GM21367 (cell line): Measurements from ENCODE around the gene DNAJB8.

Source experiments
- ATAC-seq: cut with Tn5 transposase; IDR thresholded peaks from one replicate; pipeline ENCODE4 v1.9.1; 2021; ENCODE audit not compliant: unreplicated experiment

The DNAJB8 gene

GRCh38 chr3:128484404-128485281 lies 18.0 kb upstream of the DNAJB8 start:
- ATAC-seq: no peak

GRCh38 chr3:128483657-128484403 lies 17.1 kb upstream of the DNAJB8 start:
- ATAC-seq: no peak

- no peak for ATAC-seq
Measured at GRCh38 chr3:128482666-128483656, 16.3 kb upstream of the DNAJB8 start.

GRCh38 chr3:128482175-128482574 lies 15.5 kb upstream of the DNAJB8 start:
- no peak for ATAC-seq

DNA sequence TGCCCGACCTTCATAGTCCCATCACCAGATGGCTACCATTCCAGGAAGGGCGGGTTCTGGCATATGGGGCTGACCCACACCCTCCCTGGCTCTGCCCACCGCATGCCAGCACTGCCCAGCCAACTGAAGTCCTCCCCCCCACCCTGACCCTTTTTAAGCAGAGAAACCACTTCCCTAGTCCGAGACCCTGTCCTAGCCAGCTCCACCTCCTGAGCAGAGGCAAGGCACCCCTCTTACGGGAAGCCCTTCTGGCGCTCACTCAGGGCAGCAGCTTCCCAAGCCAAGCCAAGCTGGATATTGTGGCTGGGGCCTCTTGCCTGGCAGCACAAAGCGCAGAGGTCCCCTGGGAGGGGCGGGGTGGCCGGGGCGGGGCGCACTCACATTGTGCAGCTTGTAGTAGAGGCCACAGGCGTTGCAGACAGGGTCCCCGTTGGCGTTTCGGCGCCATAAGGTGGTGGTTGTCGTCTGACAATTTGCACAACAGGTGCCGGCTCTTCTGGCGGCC lies 14.8 kb upstream of the DNAJB8 start:
- ATAC-seq: no peak

GRCh38 chr3:128480717-128481437 lies 14.2 kb upstream of the DNAJB8 start:
- ATAC-seq: no peak

DNA sequence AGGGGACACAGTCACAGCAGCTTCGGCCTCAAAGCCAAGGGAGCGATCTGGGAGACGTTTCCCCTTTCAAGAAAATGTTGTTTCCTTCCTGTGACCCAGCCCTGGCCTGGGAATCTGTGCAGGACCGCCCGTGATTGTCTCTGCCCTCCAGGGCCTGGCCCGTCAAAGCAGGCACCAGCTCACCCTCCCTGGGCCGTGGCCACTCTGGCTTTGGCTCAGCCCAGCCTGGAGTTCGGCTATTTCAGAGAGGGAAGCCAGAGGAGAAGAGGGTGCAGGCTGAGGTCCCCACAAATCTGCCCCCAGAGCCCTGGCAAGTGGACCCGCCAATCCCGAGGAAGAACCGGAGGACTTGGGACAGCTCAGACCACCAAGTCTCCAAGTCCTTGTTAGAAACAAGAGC lies 13.6 kb upstream of the DNAJB8 start:
- ATAC-seq: no peak

- ATAC-seq: no peak
Measured at GRCh38 chr3:128479558-128480086, 12.9 kb upstream of the DNAJB8 start.

DNA sequence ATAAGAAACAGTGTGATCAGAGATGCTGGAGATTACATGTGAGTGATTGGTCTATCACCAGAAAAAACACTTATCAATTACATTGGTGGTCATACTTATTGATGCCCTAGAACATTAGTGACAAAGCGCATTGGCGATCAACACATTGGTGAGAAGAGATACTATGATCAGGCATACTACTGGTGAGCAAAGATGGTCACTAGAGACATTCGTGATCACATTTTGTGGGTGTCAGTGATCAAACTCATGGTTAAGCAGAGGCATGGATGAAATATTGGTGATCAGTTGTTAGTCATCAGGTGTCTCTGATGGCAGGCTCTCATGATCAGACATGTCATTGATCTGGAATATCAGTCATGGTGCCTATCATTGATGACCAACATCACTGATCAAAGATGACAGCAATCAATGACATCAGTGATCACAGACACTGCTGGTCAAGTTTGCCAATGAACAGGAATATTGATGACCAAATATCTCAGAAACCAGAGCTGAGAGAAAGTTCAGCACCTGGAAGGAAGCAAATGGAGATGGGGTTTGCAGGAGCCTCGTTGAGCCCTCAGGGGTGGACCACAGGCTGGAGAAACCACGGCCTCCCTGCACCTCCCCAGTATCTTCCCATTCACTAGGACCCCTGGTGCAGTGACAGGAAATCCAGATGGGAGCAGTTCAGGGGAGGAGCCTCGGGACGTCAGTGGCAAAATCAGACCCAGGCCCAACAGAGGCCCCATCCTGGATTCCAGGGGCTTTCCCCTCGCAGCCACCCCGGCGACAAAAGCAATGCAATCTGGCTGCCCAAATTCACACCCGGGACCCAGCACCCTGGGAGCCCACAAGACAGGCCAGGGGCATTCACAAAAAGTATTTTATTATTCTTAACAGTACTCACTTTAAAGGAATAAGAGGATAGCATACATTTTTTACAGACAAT lies 12.2 kb upstream of the DNAJB8 start:
- no peak for ATAC-seq

GRCh38 chr3:128476659-128477058 lies 10.0 kb upstream of the DNAJB8 start:
- no peak for ATAC-seq

DNA sequence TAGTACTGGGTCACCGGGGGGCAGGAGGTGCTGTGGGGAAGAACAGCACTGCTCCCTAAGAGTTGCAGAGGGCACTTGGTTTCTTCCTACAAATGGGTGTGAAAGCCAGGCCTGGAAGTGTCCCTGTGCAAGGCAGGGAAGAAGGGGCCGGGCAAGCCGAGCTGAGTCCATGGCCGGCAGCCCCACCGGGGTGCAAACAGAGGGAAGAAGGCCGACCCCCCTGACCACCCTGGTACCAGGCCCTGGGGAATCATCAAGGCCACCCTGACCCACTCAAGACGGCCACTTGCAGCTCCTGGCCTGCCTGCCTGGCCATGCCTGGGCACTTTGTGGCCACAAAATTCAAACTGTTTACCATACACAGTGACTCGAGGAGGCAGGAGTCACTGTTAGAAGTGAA lies 8.7 kb upstream of the DNAJB8 start:
- no peak for ATAC-seq

DNA sequence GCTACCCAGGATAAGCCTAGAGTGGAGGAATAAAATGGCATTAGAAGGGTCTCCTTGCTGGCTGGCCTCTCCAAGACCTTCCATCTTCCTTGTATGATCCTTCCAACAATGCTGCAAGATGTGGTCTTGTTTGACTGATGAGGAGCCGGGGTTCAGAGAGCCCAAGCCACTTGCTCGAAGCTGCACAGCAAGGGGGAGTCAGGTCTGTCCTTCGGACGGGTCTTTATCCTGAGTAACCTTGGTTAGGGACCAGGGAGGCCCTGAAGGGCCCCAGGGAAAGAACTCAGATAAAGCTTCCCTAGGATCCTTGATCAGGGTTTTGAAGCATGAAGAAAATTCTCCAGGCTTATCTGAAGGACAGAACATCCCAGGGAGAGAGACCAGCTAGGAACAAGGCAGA lies 7.0 kb upstream of the DNAJB8 start:
- no peak for ATAC-seq

- no peak for ATAC-seq
Measured at GRCh38 chr3:128473180-128473519, 6.5 kb upstream of the DNAJB8 start.

GRCh38 chr3:128472449-128473179 lies 5.9 kb upstream of the DNAJB8 start:
- no peak for ATAC-seq

GRCh38 chr3:128471720-128472119 lies 5.0 kb upstream of the DNAJB8 start:
- no peak for ATAC-seq

DNA sequence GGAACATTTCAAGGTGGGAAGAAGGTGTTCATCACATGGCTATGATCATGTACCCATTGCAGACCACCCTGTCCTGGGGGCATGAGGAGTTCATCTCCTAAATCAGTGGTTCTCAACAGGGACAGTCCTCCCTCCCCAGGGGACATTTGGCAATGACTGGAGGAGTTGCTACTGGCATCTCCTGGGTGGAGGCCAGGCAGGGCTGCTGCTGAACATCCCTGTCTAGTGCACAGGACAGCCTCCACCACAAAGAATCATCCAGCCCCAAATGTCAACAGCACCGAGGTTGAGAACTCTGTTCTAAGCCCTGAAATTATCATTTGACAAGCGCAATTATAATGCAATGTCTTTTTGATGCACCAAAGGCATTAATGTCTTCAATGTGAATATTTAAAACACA lies 4.4 kb upstream of the DNAJB8 start:
- ATAC-seq: no peak

- ATAC-seq: no peak
Measured at GRCh38 chr3:128470134-128470899, 3.6 kb upstream of the DNAJB8 start.

- no peak for ATAC-seq
Measured at GRCh38 chr3:128469556-128469955, 2.9 kb upstream of the DNAJB8 start.
